ENCODE data around the gene PTPRD.

The PTPRD gene

GRCh38 chr9:10438955-10439354 lies 173.8 kb downstream of the PTPRD start (continued):
- TF ChIP-seq ZNF585B (tag by site-specific recombination; IDR thresholded peaks at IDR 0.05) (no peak), ZNF174 (tag by site-specific recombination; IDR thresholded peaks at IDR 0.05) (no peak)

DNA sequence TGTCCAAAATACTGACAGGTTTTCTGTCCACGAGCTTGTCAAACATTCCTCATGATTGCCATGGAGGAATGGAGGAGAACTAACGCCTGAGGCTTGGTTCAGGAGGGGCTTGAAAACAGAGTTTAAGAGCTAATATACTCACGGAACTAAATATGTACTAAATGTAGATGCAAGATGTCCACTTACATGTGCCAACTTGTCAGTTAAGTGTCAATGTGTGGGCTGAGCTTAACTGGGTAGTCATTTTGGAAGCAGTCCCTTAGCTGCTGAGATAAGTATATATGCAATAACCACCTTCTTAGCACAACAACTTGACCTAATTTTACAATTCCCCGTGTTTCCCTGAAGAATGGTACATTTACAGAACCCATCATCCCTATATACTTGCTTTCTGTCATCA lies 176.0 kb downstream of the PTPRD start:
- Histone ChIP-seq H3K4me1 (ENCODE audit: control insufficient read depth, insufficient read depth, low read length) (no peaks in the 10 kb centered on the region), H3K36me3 (ENCODE audit: control insufficient read depth in 2 of 2, insufficient read depth in 1 of 2, low read length in 2 of 2) (no peaks in the 10 kb centered on the region), H3K9me3 (ENCODE audit: control insufficient read depth, insufficient read depth, low read depth, low read length) (no peaks in the 10 kb centered on the region), H3K4me3 (ENCODE audit: low read depth, low read length) (no peak overlapping the region), H3K27ac (ENCODE audit: extremely low read depth, low read depth, low read length) (no peak overlapping the region)
- POLR2A ChIA-PET = no interaction called here
- CTCF ChIA-PET = no interaction called here
- TF ChIP-seq ZNF398 (tag by site-specific recombination; IDR thresholded peaks at IDR 0.05) (no peak), ZNF529 (tag by site-specific recombination; IDR thresholded peaks at IDR 0.05; ENCODE audit: insufficient replicate concordance) (no peak), ZNF366 (tag by site-specific recombination; conservative IDR thresholded peaks at IDR 0.05) (no peak), MZF1 (tag by site-specific recombination; IDR thresholded peaks at IDR 0.05; ENCODE audit: borderline replicate concordance) (no peak)

DNA sequence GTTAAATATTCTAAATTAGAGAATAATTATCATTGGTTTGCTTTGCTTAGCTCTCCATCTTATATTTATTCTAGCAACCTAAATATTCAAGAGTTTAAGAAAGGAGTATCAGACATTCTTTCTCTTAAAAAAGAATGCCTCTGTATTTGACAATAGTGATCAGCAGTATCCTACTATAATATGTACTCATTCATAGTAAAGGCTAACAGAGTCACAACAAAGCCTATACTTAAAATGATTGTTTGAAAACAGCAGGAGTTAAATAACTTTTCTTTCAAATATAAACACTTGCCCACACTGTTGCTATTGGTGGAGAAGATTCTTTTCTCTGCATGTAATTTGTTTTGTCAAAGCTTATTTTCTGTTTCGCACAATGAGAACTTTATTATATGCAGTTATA lies 178.4 kb downstream of the PTPRD start:
- H3K27ac ChIP-seq (ENCODE audit: extremely low read depth, low read depth, low read length) = no peak overlapping the region
- no peaks in the 10 kb centered on the region for H3K36me3 ChIP-seq (ENCODE audit: control insufficient read depth in 2 of 2, insufficient read depth in 1 of 2, low read length in 2 of 2)
- ChIA-PET CTCF (interaction anchor here (0.6 kb wide), 1 partner anchor 429 kb away, joined by 4 read pairs; no protein-coding TSS in a partner anchor), POLR2A (no interaction called here)
- H3K4me3 ChIP-seq (ENCODE audit: low read depth, low read length) = no peak overlapping the region
- H3K4me1 ChIP-seq (ENCODE audit: control insufficient read depth, insufficient read depth, low read length) = no peaks in the 10 kb centered on the region
- TF ChIP-seq ZBTB21 (tag by site-specific recombination; IDR thresholded peaks at IDR 0.05) (no peak), ZNF530 (tag by site-specific recombination; IDR thresholded peaks at IDR 0.05; ENCODE audit: low read depth) (no peak), GLI2 (tag by site-specific recombination; IDR thresholded peaks at IDR 0.05; ENCODE audit: borderline replicate concordance, low read depth) (no peak), ZNF311 (tag by site-specific recombination; IDR thresholded peaks at IDR 0.05; ENCODE audit: borderline replicate concordance) (no peak), ZNF214 (tag by site-specific recombination; IDR thresholded peaks at IDR 0.05; ENCODE audit: borderline replicate concordance) (no peak)
- TF ChIP-seq, protein P1, sequence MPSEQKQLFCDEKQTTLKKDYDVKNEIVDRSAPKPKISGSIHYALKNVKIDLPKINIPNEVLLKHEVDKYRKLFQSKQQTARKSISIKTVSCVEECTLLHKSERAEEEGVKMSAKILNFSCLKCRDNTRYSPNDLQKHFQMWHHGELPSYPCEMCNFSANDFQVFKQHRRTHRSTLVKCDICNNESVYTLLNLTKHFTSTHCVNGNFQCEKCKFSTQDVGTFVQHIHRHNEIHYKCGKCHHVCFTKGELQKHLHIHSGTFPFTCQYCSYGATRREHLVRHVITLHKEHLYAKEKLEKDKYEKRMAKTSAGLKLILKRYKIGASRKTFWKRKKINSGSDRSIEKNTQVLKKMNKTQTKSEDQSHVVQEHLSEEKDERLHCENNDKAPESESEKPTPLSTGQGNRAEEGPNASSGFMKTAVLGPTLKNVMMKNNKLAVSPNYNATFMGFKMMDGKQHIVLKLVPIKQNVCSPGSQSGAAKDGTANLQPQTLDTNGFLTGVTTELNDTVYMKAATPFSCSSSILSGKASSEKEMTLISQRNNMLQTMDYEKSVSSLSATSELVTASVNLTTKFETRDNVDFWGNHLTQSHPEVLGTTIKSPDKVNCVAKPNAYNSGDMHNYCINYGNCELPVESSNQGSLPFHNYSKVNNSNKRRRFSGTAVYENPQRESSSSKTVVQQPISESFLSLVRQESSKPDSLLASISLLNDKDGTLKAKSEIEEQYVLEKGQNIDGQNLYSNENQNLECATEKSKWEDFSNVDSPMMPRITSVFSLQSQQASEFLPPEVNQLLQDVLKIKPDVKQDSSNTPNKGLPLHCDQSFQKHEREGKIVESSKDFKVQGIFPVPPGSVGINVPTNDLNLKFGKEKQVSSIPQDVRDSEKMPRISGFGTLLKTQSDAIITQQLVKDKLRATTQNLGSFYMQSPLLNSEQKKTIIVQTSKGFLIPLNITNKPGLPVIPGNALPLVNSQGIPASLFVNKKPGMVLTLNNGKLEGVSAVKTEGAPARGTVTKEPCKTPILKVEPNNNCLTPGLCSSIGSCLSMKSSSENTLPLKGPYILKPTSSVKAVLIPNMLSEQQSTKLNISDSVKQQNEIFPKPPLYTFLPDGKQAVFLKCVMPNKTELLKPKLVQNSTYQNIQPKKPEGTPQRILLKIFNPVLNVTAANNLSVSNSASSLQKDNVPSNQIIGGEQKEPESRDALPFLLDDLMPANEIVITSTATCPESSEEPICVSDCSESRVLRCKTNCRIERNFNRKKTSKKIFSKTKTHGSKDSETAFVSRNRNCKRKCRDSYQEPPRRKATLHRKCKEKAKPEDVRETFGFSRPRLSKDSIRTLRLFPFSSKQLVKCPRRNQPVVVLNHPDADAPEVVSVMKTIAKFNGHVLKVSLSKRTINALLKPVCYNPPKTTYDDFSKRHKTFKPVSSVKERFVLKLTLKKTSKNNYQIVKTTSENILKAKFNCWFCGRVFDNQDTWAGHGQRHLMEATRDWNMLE (tag by site-specific recombination; conservative IDR thresholded peaks at IDR 0.05; ENCODE audit: low read depth) = no peak
- TF ChIP-seq, protein P2, sequence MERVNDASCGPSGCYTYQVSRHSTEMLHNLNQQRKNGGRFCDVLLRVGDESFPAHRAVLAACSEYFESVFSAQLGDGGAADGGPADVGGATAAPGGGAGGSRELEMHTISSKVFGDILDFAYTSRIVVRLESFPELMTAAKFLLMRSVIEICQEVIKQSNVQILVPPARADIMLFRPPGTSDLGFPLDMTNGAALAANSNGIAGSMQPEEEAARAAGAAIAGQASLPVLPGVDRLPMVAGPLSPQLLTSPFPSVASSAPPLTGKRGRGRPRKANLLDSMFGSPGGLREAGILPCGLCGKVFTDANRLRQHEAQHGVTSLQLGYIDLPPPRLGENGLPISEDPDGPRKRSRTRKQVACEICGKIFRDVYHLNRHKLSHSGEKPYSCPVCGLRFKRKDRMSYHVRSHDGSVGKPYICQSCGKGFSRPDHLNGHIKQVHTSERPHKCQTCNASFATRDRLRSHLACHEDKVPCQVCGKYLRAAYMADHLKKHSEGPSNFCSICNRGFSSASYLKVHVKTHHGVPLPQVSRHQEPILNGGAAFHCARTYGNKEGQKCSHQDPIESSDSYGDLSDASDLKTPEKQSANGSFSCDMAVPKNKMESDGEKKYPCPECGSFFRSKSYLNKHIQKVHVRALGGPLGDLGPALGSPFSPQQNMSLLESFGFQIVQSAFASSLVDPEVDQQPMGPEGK (tag by site-specific recombination; IDR thresholded peaks at IDR 0.05) = no peak
- H3K9me3 ChIP-seq (ENCODE audit: control insufficient read depth, insufficient read depth, low read depth, low read length) = no peaks in the 10 kb centered on the region
